HL-60 (cell line): ENCODE results near the gene PTPRN2.
A peak's percentile ranks its signal among the peaks of the same experiment; 100 is the strongest.

Experiments
- DNase-seq, 2 experiments: peaks; one replicate each; pipeline ENCODE4 v3.0.0-alpha.2; 2010 to 2020; ENCODE audit warnings: low read depth in 1 of 2, low spot score in 1 of 2
- H3K27ac ChIP-seq: fragments of 250-450 bp; sonication (Bioruptor Pico); replicated peaks from 2 replicates; pipeline ENCODE4 v1.5.1; 2020; ENCODE audit warnings: mild to moderate bottlenecking, moderate library complexity
- H3K27me3 ChIP-seq: fragments of 250-450 bp; sonication (Bioruptor Pico); 2 replicates; pipeline ENCODE4 v1.5.1; 2021; ENCODE audit warnings: mild to moderate bottlenecking, moderate library complexity; ENCODE audit not compliant: insufficient read depth, poor library complexity, severe bottlenecking
- H3K4me3 ChIP-seq: replicated peaks from 2 replicates; pipeline ENCODE4 v1.5.1; 2011; ENCODE audit warnings: mild to moderate bottlenecking, control low read depth, low read length; ENCODE audit not compliant: insufficient read depth
- GABPA ChIP-seq: IDR thresholded peaks from 2 replicates; pipeline ENCODE4 v1.6.1; 2012; ENCODE audit warnings: low read depth
- POLR2AphosphoS5 ChIP-seq: IDR thresholded peaks from 2 replicates; pipeline ENCODE4 v1.6.1; 2012; ENCODE audit warnings: low read depth
- SPI1 ChIP-seq: IDR thresholded peaks from 2 replicates; pipeline ENCODE4 v1.6.1; 2012; ENCODE audit warnings: low read depth, mild to moderate bottlenecking, borderline replicate concordance
- TF ChIP-seq, protein P1 (sequence below): IDR thresholded peaks from one replicate; pipeline ENCODE4 v1.5.1; 2011; ENCODE audit warnings: low read length, control low read depth, inconsistent platforms; ENCODE audit not compliant: insufficient read depth
- TF ChIP-seq, protein P2 (sequence below): IDR thresholded peaks from 2 replicates; pipeline ENCODE4 v1.6.1; 2012; ENCODE audit warnings: low read depth; ENCODE audit not compliant: insufficient replicate concordance

The PTPRN2 gene

DNA sequence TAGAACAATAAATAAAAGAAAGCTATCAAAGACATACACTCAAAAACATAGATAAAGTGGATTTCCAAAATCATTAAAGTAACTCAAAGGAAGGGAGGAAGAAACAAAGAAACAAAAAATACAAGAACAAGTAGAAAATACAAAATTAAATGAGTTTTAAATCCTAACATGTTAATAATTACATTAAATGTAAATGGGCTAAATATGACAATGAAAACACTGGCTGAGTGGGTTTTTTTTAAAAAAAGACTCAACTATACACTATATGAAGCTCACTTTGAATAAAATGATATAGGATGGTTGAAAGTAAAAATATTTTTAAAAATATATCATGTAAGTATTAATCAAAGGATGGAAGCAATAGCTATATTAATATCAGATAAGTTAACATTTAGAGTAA lies 371.4 kb downstream of the PTPRN2 start:
- no peak overlapping the region for H3K4me3 ChIP-seq
- no peak for DNase-seq
- H3K27ac ChIP-seq: no peak overlapping the region
- TF ChIP-seq, protein P1, sequence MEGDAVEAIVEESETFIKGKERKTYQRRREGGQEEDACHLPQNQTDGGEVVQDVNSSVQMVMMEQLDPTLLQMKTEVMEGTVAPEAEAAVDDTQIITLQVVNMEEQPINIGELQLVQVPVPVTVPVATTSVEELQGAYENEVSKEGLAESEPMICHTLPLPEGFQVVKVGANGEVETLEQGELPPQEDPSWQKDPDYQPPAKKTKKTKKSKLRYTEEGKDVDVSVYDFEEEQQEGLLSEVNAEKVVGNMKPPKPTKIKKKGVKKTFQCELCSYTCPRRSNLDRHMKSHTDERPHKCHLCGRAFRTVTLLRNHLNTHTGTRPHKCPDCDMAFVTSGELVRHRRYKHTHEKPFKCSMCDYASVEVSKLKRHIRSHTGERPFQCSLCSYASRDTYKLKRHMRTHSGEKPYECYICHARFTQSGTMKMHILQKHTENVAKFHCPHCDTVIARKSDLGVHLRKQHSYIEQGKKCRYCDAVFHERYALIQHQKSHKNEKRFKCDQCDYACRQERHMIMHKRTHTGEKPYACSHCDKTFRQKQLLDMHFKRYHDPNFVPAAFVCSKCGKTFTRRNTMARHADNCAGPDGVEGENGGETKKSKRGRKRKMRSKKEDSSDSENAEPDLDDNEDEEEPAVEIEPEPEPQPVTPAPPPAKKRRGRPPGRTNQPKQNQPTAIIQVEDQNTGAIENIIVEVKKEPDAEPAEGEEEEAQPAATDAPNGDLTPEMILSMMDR: no peak
- TF ChIP-seq, protein P2, sequence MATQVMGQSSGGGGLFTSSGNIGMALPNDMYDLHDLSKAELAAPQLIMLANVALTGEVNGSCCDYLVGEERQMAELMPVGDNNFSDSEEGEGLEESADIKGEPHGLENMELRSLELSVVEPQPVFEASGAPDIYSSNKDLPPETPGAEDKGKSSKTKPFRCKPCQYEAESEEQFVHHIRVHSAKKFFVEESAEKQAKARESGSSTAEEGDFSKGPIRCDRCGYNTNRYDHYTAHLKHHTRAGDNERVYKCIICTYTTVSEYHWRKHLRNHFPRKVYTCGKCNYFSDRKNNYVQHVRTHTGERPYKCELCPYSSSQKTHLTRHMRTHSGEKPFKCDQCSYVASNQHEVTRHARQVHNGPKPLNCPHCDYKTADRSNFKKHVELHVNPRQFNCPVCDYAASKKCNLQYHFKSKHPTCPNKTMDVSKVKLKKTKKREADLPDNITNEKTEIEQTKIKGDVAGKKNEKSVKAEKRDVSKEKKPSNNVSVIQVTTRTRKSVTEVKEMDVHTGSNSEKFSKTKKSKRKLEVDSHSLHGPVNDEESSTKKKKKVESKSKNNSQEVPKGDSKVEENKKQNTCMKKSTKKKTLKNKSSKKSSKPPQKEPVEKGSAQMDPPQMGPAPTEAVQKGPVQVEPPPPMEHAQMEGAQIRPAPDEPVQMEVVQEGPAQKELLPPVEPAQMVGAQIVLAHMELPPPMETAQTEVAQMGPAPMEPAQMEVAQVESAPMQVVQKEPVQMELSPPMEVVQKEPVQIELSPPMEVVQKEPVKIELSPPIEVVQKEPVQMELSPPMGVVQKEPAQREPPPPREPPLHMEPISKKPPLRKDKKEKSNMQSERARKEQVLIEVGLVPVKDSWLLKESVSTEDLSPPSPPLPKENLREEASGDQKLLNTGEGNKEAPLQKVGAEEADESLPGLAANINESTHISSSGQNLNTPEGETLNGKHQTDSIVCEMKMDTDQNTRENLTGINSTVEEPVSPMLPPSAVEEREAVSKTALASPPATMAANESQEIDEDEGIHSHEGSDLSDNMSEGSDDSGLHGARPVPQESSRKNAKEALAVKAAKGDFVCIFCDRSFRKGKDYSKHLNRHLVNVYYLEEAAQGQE: no peak
- TF ChIP-seq GABPA: no peak
- TF ChIP-seq POLR2AphosphoS5: no peak
- TF ChIP-seq SPI1: no peak
- H3K27me3 ChIP-seq: no peaks in the 10 kb centered on the region

DNA sequence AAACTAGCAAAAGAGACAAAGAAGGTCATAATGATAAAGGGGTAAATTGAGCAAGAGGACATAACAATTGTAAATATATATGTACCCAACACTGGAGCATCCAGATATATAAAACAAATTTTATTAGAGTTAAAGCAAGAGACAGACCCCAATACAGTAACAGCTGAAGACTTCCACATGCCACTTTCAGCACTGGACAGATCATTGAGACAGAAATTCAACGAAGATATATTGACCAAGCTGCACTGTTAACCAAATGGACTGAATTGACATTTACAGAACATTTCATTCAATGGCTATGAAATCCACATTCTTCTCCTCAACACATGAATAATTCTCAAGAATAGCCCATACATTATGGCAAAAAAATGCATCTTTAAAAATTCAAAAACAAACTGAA lies 378.2 kb downstream of the PTPRN2 start:
- DNase-seq: no peak
- Histone ChIP-seq H3K27ac (no peak overlapping the region), H3K27me3 (no peaks in the 10 kb centered on the region), H3K4me3 (no peak overlapping the region)
- TF ChIP-seq, protein P2: peak; percentile 75
- TF ChIP-seq, protein P1: no peak
- no peak for TF ChIP-seq SPI1
- no peak for TF ChIP-seq POLR2AphosphoS5
- no peak for TF ChIP-seq GABPA

DNA sequence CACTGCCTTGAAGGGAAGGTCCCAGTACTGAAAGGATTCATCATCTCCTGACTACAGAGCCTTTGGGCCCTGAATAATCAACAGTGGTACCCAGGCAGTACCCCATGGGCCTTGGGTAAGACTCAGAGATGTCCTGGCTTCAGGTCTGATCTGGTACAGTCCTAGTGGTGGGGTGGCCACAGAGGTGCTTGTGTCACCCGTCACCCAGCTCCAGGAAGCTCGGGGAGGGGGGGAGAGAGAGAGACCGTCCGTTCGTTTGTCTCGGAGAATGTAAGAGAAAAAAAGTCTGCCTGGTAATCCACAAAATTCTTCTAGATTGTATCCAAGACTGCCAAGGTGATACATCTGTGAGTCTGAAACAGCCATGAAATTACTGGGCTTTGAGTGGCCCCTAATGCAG lies 381.3 kb downstream of the PTPRN2 start:
- Histone ChIP-seq H3K4me3 (no peak overlapping the region), H3K27me3 (no peaks in the 10 kb centered on the region), H3K27ac (no peak overlapping the region)
- DNase-seq: no peak
- TF ChIP-seq, protein P1: no peak
- TF ChIP-seq SPI1: no peak
- no peak for TF ChIP-seq POLR2AphosphoS5
- TF ChIP-seq, protein P2: no peak
- no peak for TF ChIP-seq GABPA
